ENCODE measurements around the gene UBAC2. TPM values are rescaled to one million over a fixed set of nuclear protein-coding genes. Genes with fewer than 3 reads are reported as not detected.

UBAC2 gene
- polyA plus RNA-seq, 2 donors, result 63.0 to 70.1 TPM

DNA sequence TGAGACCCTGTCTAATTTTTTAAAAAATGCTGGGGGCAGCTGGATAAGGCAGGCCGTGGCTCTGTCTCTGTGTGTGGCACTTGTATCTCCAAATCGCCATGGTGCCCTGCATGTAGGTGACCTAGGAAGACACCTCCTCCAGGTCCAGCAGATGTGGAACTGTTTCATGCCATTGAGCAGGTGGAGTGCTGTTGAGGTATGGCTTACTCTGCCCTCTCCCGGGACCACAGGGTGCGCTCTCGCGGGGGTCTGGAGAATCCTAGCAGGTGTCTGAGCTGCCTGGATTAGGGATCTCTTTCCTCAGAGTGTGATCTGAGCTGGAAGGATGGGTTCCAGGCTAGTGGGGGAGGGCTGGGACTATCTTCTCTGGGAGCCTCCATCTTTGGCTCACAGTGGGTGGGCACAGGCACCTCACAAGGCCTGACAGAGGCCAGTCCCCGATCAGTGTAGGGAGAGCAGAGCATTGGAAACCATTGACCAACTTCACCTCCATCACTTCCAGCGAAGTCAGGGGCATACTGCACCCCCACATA is 233.0 kb downstream of the UBAC2 start:
- no peak overlapping the region for H3K27ac ChIP-seq (ENCODE audit: low read depth in 2 of 2, low read length in 1 of 2)
- no peaks in the 10 kb centered on the region for H3K9me3 ChIP-seq (ENCODE audit: control insufficient read depth in 2 of 2, insufficient read depth in 1 of 2, low read depth in 1 of 2, low read length in 1 of 2)
- WGBS, 2 donors, result 91 to 94% methylated on average over 8 of the region's 8 CpGs
- H3K4me3 ChIP-seq (ENCODE audit: low read depth in 1 of 2, low read length in 2 of 2), result no peak overlapping the region
- H3K36me3 ChIP-seq (ENCODE audit: control insufficient read depth in 2 of 2, insufficient read depth in 2 of 2, low read length in 1 of 2), result no peaks in the 10 kb centered on the region
- H3K27me3 ChIP-seq (ENCODE audit: control insufficient read depth in 1 of 2, insufficient read depth in 2 of 2, low read length in 2 of 2), result no peaks in the 10 kb centered on the region
- peaks cover 4 to 5% of the 10 kb centered on the region in 2 donors for H3K4me1 ChIP-seq (ENCODE audit: control insufficient read depth in 2 of 2, insufficient read depth in 2 of 2, low read length in 1 of 2)

DNA sequence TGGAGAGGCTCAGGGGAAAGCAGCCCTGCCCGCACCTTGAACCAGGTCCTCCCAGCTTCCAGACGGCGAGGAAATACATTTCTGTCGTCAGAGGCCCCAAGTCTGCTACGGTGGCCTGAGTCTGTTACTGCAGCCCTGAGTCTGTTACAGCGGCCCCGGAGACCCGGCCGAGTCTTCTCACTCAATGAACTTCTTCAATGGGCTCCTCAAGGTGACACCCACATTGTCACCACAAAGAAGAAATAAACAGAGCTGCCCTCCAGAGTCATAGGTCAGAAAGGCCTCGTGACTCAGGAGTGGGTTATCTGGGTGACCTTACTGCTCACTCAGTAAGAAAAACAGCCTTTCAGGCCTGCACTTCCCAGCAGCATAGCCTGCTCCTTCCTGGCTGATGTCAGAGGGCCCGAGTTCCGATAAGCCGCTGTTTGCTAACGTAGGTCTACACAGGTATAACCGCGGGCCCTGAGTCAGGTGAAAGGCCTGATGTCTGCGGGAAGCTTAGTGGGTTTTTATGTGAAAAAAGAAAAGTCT is 233.7 kb downstream of the UBAC2 start:
- Histone ChIP-seq H3K4me3 (ENCODE audit: low read depth in 1 of 2, low read length in 2 of 2) (no peak overlapping the region), H3K9me3 (ENCODE audit: control insufficient read depth in 2 of 2, insufficient read depth in 1 of 2, low read depth in 1 of 2, low read length in 1 of 2) (no peaks in the 10 kb centered on the region), H3K4me1 (ENCODE audit: control insufficient read depth in 2 of 2, insufficient read depth in 2 of 2, low read length in 1 of 2) (peaks cover 4 to 5% of the 10 kb centered on the region in 2 donors), H3K27me3 (ENCODE audit: control insufficient read depth in 1 of 2, insufficient read depth in 2 of 2, low read length in 2 of 2) (no peaks in the 10 kb centered on the region), H3K27ac (ENCODE audit: low read depth in 2 of 2, low read length in 1 of 2) (peak overlapping the region in 1 of 2 donors; percentile 30), H3K36me3 (ENCODE audit: control insufficient read depth in 2 of 2, insufficient read depth in 2 of 2, low read length in 1 of 2) (no peaks in the 10 kb centered on the region)
- WGBS, 2 donors, result 72 to 78% methylated on average over 17 of the region's 17 CpGs

DNA sequence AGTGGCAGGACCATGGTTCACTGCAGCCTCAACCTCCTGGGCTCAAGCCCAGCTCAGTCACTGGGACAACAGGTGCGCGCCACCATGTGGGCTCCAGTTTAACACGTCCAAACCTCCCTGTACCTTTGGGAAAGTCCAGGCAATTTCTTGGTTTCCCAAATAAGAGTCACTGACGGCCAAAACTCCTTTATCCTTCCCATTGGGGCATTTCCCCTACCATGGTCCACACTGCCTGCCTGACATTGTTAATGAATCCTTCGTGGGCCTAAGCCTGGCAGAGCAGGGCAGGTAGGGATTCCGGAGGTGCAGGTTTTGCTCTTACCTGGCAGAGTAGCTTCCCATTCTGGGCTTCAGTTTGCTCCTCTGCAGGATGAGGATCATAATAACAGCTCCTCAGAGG is 234.5 kb downstream of the UBAC2 start:
- Histone ChIP-seq H3K4me3 (ENCODE audit: low read depth in 1 of 2, low read length in 2 of 2) (no peak overlapping the region), H3K27ac (ENCODE audit: low read depth in 2 of 2, low read length in 1 of 2) (no peak overlapping the region), H3K9me3 (ENCODE audit: control insufficient read depth in 2 of 2, insufficient read depth in 1 of 2, low read depth in 1 of 2, low read length in 1 of 2) (no peaks in the 10 kb centered on the region), H3K36me3 (ENCODE audit: control insufficient read depth in 2 of 2, insufficient read depth in 2 of 2, low read length in 1 of 2) (no peaks in the 10 kb centered on the region), H3K27me3 (ENCODE audit: control insufficient read depth in 1 of 2, insufficient read depth in 2 of 2, low read length in 2 of 2) (no peaks in the 10 kb centered on the region), H3K4me1 (ENCODE audit: control insufficient read depth in 2 of 2, insufficient read depth in 2 of 2, low read length in 1 of 2) (peaks cover 4 to 5% of the 10 kb centered on the region in 2 donors)
- WGBS, 2 donors, result 77 to 93% methylated on average over 6 of the region's 6 CpGs

DNA sequence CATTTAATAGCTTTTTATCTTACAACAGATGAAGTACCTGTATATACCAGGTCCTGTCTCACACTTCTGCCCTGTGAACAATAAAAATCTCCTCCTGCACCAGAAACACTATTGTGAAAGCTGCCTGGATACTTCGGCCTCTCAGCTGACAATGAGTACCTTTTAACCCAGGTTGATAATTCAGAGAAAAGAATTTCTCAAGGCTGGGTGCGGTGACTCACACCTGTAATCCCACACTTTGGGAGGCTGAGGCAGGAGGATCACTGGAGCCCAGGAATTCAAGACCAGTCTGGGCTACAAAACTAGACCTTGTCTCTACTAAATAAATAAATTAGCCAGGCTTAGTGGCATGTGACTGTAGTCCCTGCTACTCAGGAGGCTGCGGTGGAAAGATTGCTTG is 235.3 kb downstream of the UBAC2 start:
- Histone ChIP-seq H3K36me3 (ENCODE audit: control insufficient read depth in 2 of 2, insufficient read depth in 2 of 2, low read length in 1 of 2) (no peaks in the 10 kb centered on the region), H3K9me3 (ENCODE audit: control insufficient read depth in 2 of 2, insufficient read depth in 1 of 2, low read depth in 1 of 2, low read length in 1 of 2) (no peaks in the 10 kb centered on the region), H3K27ac (ENCODE audit: low read depth in 2 of 2, low read length in 1 of 2) (no peak overlapping the region), H3K27me3 (ENCODE audit: control insufficient read depth in 1 of 2, insufficient read depth in 2 of 2, low read length in 2 of 2) (no peaks in the 10 kb centered on the region), H3K4me1 (ENCODE audit: control insufficient read depth in 2 of 2, insufficient read depth in 2 of 2, low read length in 1 of 2) (peaks cover 4 to 5% of the 10 kb centered on the region in 2 donors), H3K4me3 (ENCODE audit: low read depth in 1 of 2, low read length in 2 of 2) (no peak overlapping the region)
- 53 to 61% methylated on average over 3 of the region's 3 CpGs for WGBS, 2 donors

Other genes starting within 250 kb of the UBAC2 start
- 10 to 100 TPM; 69.1 to 83.1 TPM for gene DOCK9, start 222.8 kb upstream of the UBAC2 start, polyA plus RNA-seq
- gene GPR18, start 57.5 kb downstream of the UBAC2 start, polyA plus RNA-seq, result under 1 TPM; 0.12 to 0.24 TPM
- 1 to 10 TPM; 1.5 to 2.2 TPM for gene GPR183, start 106.5 kb downstream of the UBAC2 start, polyA plus RNA-seq